Fibroblast of pulmonary artery (primary cell): Measurements from ENCODE around the gene UBIAD1.
A peak's percentile ranks its signal among the peaks of the same experiment; 100 is the strongest.

Experiments used
- DNase-seq: peaks from one replicate; pipeline ENCODE4 v3.0.0-alpha.2; 2010; ENCODE audit warnings: low read depth
- H3K4me3 ChIP-seq: replicated peaks from 2 replicates; pipeline ENCODE4 v1.5.1; 2011; ENCODE audit warnings: low read depth, mild to moderate bottlenecking, control low read depth, low read length, moderate library complexity
- TF ChIP-seq, protein P1 (sequence below): IDR thresholded peaks from 2 replicates; pipeline ENCODE4 v1.5.1; 2011; ENCODE audit warnings: mild to moderate bottlenecking, control low read depth, low read length, inconsistent platforms; ENCODE audit errors: missing control alignments

Gene UBIAD1, protein sequence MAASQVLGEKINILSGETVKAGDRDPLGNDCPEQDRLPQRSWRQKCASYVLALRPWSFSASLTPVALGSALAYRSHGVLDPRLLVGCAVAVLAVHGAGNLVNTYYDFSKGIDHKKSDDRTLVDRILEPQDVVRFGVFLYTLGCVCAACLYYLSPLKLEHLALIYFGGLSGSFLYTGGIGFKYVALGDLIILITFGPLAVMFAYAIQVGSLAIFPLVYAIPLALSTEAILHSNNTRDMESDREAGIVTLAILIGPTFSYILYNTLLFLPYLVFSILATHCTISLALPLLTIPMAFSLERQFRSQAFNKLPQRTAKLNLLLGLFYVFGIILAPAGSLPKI

DNA sequence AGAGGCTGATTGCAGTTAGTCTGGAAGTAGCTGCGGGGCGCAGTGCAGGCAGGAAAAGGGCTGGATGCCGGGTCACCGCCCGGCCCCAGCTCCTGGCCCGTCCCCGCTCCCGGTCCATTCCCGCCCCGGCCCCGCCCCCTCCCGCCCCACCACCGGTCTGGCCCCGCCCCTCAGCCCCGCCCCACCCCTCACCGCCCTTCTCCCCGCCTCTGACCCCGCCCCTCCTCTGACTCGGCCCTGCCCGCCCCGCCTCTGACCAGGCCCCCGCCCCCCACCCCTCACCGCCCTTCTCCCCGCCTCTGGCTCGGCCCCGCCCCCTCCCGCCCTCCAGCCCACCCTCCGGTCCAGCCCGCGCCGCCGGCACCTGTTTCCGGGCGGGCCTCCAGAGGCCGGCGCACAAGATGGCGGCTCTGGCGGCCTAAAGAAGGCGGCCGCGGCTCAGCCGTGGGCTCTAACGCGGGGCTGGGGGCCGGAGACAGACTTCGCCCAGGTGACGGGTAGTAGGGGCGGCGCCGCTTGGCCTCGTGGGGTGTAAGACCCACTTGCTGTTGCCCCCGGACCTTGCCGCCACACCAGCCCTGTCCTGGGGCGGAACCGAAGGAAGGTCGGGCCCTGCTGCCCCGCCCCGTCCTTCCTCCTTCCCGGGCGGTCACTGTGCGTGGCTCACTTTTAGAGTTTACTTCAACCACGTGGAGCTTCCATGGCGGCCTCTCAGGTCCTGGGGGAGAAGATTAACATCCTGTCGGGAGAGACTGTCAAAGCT is at the start of gene UBIAD1:
Gene UBIAD1 (plus strand): TSS at position 367 of the 763 bp plus-strand sequence. CDS start 334 bp downstream, at position 701.
- peak; percentile 88 for DNase-seq
- TF ChIP-seq, protein P1, sequence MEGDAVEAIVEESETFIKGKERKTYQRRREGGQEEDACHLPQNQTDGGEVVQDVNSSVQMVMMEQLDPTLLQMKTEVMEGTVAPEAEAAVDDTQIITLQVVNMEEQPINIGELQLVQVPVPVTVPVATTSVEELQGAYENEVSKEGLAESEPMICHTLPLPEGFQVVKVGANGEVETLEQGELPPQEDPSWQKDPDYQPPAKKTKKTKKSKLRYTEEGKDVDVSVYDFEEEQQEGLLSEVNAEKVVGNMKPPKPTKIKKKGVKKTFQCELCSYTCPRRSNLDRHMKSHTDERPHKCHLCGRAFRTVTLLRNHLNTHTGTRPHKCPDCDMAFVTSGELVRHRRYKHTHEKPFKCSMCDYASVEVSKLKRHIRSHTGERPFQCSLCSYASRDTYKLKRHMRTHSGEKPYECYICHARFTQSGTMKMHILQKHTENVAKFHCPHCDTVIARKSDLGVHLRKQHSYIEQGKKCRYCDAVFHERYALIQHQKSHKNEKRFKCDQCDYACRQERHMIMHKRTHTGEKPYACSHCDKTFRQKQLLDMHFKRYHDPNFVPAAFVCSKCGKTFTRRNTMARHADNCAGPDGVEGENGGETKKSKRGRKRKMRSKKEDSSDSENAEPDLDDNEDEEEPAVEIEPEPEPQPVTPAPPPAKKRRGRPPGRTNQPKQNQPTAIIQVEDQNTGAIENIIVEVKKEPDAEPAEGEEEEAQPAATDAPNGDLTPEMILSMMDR: peak; percentile 19
- H3K4me3 ChIP-seq: peak within 1 kb of the TSS; percentile 79

DNA sequence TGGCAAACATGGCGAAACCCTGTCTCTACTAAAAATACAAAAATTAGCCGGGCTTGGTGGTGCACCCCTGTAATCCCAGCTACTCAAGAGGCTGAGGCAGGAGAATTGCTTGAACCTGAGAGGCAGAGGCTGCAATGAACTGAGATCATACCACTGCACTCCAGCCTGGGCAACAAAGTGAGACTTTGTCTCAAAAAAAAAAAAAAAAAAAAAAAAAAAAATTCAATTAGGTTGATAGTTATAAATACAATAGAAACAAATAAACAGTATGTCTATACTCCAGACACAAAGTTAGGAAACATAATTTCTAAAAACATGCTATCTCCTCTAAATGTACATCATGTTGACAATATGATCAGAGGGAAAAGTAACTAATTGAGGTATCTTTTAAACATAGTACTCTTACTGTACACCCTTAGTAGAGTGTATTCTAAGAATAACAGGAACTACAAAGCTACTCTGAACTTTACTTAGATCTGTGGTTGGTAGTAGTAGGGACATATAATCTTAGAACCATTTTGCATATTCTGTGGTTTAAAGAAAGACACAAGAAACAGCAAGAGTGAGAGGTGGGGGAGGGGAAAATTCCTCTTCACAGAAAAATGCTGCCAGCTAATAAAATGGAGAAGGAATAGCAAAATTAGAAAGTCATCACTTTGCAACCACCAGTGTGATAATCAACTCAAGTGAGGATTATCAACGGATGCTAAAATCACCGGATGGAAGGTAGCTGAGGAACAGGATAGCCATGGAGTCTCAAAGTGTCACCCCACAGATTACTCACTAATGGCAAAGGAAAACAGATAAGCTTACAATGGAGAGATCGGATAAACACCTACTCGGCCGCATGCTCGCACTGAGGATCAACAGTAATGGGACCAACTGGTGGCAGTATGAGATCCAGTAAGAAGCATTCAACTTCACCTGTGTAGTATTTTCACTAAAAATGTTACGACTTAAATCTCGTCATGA is 45.6 kb upstream of the UBIAD1 start:
- TF ChIP-seq, protein P1: no peak
- DNase-seq: no peak
- H3K4me3 ChIP-seq: no peak overlapping the region

DNA sequence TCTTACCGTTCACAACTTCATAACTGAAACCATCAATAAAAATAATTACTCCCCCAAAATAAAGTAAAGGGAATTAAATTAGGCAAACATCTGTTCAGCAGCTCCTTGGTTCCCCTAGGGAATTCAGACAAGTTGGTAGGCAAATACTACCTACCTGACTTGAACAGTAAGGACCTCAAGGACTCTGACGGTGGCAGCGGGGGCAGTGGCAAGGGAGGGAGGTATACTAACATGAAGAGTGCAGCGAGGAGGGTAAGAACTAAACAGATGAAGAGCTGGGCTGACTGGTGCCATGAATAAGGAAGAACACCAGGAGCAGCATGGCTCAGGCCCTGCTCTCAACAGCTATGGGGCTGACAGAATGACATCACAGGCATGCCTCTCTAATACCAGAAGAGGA is 43.8 kb upstream of the UBIAD1 start:
- H3K4me3 ChIP-seq: no peak overlapping the region
- TF ChIP-seq, protein P1: no peak
- no peak for DNase-seq

DNA sequence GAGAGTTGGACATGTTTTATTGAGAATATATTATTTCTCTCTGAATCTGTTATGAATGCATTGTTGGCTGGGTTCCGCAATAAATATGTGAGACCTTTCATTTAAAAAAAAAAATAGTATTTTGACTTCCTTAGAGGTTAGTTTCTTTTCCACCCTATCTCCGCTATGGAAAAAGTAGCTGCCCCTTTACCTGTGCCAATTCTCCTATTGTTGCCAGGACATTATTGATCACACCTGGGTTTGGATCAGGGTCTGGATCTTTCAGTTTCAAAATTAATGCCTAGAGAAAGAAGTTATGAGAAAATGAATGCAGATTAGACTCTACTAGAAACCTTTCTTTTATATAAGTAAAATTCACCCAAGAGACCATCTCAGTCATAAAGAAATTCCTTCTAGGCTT is 39.8 kb upstream of the UBIAD1 start:
- TF ChIP-seq, protein P1: no peak
- H3K4me3 ChIP-seq: no peak overlapping the region
- no peak for DNase-seq

DNA sequence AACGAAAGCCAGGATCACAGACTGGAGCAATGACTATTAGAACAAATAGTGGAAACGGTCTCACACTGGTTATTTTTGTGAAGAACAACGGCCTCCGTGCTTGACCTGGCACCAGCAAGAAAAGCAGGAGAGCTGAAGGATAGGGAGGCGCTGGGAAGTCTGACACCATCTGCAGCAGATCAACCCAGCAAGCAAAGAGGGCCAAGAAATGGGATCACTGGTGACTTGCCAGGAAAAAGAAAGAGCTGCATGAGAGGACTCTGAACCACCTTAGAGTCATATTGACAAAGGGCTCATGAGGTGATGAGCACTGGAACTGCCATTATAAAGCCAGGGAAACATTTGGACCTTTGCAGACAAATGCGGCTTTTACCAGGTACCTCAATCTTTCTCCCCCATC is 35.6 kb upstream of the UBIAD1 start:
- H3K4me3 ChIP-seq: no peak overlapping the region
- TF ChIP-seq, protein P1: no peak

DNA sequence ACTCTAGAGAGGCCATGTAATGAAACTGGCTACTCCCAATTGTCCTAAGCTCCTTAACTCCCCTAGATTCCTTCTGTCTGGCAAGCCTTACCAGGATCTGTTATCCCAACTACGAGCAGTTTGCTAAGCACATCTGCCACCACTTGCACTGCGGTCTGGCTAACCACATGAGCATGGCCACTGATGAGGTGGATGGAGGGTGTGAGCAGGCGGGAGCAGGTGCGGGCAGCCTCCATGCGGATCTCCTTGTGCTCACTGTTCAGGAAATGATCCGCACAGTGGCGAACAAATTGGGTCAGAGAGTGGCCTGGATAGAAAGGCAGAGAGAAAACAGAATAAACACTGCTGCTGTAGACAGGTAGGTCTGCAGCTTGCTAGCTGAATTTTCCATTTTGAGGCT is 34.7 kb upstream of the UBIAD1 start:
- TF ChIP-seq, protein P1: no peak
- H3K4me3 ChIP-seq: no peak overlapping the region
- no peak for DNase-seq

More for the DNA sequence above, 35.6 kb upstream of the UBIAD1 start:
- peak; percentile 4 for DNase-seq
